HG03558 (cell line): ENCODE measurements around the gene SPINT2.
"Not testable (repeated sequence)": the region's sequence is repeated elsewhere in the genome, so short reads cannot be mapped to it uniquely, and the experiment has no call there.

ENCODE experiments used
- ATAC-seq: cut with Tn5 transposase; IDR thresholded peaks from one replicate; pipeline ENCODE4 v1.9.1; 2021; ENCODE audit warnings: moderate number of reproducible peaks; ENCODE audit not compliant: unreplicated experiment; ENCODE audit errors: extremely low read depth

SPINT2 gene

GRCh38 chr19:38264486-38265212, at the start of gene SPINT2:
Gene SPINT2, plus strand, starts transcription at chr19:38264573. Its CDS starts 320 bp downstream, at chr19:38264893.
- ATAC-seq = no peak

- no peak for ATAC-seq
Measured at GRCh38 chr19:38216785-38217641, 47.4 kb upstream of the SPINT2 start.

GRCh38 chr19:38218204-38218603, 46.2 kb upstream of the SPINT2 start:
- no peak for ATAC-seq

- ATAC-seq = no peak
Measured at GRCh38 chr19:38219221-38219620, 45.2 kb upstream of the SPINT2 start.

GRCh38 chr19:38221421-38221820, 43.0 kb upstream of the SPINT2 start:
- no peak for ATAC-seq

GRCh38 chr19:38221919-38222830, 42.2 kb upstream of the SPINT2 start:
- ATAC-seq = no peak

GRCh38 chr19:38223119-38223523, 41.3 kb upstream of the SPINT2 start:
- no peak for ATAC-seq

GRCh38 chr19:38223617-38224013, 40.8 kb upstream of the SPINT2 start:
- ATAC-seq = no peak

- ATAC-seq = no peak
Measured at GRCh38 chr19:38224014-38224862, 40.1 kb upstream of the SPINT2 start, which contains the start of gene DPF1. Gene DPF1, minus strand, starts transcription at chr19:38224222. Its CDS starts 80 bp downstream, at chr19:38224142.

GRCh38 chr19:38224863-38225218, 39.5 kb upstream of the SPINT2 start:
- not testable (repeated sequence) for ATAC-seq

GRCh38 chr19:38227287-38228004, 36.9 kb upstream of the SPINT2 start:
- no peak for ATAC-seq

- ATAC-seq = no peak
Measured at GRCh38 chr19:38228005-38228377, 36.4 kb upstream of the SPINT2 start.

GRCh38 chr19:38228491-38229439, 35.6 kb upstream of the SPINT2 start:
- ATAC-seq = no peak

- no peak for ATAC-seq
Measured at GRCh38 chr19:38229585-38230073, 34.7 kb upstream of the SPINT2 start.

- not testable (repeated sequence) for ATAC-seq
Measured at GRCh38 chr19:38230506-38231133, 33.8 kb upstream of the SPINT2 start.

GRCh38 chr19:38231918-38232317, 32.5 kb upstream of the SPINT2 start:
- no peak for ATAC-seq

- no peak for ATAC-seq
Measured at GRCh38 chr19:38233740-38234251, 30.6 kb upstream of the SPINT2 start.
